AG08395 (cell line): ENCODE data around the gene ARL8A.
"Not testable (repeated sequence)": the region's sequence is repeated elsewhere in the genome, so short reads cannot be mapped to it uniquely, and the experiment has no call there.

ENCODE experiments used
- DNase-seq: peaks from one replicate; pipeline ENCODE4 v3.0.0; 2012; ENCODE audit warnings: mixed read lengths, low spot score

The ARL8A gene

DNA sequence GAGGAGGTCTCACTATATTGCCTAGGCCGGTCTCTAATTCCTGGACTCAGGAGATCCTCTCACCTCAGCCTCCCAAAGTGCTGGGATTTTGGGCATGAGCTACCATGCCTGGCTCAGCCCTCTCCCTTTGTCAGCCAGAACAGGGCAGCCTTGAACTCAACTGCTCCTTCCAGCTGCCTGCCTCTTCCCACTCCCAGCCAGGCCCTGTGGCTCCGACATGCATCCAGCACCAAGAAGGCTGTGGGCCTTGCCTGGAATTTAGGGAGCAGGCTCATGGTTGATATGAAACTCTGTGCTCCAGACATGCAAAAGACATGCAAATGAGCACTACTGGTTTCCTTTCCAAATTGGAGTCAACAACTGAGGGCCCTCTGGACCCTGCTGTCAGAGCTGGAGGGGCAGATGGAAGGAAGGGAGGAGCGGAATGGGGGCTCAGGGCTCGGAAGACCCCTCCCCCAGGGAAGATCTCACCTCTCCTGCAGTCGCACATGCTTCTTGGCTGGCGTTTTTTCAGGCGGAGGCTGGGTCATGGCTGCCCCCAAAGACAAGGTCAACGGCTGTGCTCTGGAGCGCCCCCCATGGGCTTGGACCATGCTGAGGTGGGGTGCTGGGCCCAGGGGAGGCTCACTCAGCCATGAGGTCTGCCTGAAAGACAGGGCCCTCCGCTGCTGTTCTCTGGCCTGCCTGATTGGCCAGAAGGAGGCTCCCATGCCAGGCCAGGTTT, 14.4 kb upstream of the ARL8A start:
- DNase-seq, result no peak

DNA sequence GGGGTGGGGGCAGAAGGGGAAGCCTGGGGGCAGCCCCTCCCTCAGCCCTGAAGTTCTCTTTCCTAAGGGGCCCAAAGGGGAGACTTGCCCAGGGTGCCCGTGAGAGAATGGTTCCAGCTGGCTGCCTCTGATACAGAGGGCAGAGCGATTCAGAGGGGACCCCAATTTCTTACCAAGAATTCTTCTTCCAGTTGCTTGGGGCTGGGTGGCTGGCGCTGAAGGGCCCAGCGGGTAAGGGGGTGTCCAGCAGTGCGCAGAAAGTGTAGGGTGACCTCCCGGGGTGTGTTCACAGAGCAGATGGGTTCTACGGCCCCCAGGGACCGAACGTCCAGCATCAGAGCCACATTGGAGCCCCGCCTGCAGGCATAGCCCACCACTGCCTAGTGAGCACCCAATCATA, 13.4 kb upstream of the ARL8A start:
- no peak for DNase-seq

DNA sequence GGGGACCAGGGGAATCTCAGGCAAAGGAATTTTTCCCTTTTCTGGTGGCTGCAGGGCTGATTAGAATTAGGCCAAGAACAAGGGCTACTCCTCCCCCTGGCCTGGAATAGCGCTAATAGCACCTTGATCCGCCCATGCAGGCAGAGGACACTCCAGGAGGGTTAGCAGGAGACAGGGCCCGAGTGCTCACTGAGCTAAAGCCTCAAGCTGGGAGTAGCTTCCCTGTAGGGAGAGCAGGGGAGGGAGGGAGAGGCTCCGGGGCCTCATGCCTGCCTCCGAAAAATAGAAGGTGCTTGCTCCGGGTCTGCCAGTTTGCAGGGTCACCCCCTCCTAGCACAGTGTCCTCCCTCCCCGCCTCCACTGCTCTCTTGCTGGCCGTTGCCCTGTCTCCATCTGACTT, 12.1 kb upstream of the ARL8A start:
- DNase-seq, result no peak

DNA sequence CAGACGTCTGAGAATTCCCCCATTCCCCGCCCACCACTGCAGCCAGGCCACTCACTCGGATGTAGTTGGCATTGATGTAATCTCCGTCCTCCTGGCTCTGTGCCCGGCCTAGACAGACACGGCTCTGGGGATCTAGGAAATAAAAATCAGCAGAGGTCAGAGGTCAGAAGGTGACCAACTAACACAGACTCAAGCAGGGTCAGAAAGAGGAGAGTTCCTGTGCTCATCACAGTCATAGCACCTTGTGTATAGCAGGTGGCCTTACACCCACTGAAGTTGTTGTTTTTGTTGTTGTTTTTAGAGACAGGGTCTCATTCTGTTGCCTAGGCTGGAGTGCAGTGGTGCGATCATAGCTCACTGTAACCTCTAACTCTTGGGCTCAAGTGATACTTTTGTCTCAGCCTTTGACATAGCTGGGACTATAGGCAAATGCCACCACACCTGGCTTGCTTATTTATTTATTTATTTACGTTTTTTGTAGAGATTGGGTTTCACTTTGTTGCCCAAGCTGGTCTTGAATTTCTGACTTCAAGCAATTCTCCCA, 11.0 kb upstream of the ARL8A start:
- DNase-seq, result no peak

DNA sequence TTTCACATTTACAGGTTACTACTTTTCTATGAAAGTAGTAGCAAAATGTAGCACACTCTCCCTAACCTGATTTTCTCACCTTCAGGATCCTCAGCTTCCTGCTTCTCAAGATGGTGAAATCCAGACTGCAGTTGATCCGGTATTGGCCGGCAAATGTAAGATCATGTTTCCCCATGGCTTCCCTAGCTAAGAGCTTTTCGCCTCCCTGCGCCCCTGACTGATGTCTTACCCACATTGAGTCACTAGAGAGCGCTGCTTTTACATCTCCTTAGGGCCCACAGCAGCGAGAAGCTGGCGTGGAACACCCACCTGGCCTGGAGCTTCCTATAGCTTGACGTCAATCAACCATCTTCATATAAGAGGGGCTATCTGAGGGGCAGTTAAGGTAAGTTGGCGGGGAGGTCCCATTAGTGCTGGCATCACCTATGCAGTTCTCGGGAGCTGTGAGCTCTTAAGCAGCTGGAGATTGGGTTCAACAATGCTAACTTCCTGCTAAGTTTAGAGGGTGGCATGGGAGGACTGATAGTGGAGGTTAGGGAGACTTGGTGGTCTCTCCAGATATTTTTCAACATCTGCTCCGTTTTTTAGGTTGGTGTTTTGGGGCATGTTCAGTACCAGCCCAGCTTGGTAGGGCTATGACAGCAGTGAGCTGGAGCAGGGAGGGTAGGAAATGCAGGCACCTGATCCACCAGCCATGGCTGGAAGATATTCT, 10.4 kb upstream of the ARL8A start:
- peak; percentile 52 for DNase-seq

DNA sequence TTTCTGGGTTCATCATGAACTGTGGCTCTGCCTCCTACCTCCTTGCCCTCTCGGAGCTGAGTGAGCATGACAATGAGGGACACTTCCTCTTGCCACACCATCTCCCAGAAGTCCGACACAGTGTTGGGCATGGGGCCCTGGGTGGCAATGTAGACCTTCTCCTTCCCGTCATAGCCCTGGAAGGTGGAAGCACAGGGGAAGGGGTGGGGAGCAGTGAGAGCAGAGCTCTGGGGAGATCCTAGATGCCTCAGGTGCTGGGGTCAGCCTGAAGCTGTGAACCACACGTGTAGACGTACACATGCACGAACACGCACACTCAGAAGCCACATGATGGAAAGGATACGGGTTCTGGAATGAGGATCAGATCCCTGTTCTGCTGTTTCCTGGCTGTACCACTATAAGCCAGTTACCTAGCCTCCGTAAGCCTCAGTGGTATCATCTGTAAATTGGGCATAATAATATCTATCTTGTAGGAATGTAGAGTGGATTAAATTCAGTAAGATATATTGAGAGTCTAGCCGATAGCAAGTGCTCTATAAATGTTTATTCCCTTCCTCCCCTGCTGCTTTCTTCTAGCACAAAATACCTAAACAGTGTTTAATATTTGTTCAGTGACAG, 9.7 kb upstream of the ARL8A start:
- no peak for DNase-seq

DNA sequence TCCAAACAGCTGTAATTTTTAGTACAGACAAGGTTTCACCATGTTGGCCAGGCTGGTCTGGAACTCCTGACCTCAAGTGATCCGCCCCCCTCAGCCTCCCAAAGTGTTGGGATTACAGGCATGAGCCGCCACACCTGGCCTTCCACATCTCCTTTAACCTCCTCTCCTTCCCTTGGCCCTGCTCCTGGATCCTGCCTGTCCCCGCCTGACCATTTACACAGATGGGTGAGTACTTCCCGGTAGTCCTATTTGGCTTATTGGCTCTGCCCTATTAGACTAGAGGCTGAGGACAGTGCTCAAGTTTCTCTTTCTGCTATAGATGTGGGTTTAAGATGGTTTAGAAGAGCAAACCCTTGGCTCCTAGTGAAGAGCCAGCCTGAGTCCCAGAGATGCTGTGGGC, 8.7 kb upstream of the ARL8A start:
- DNase-seq, result no peak

DNA sequence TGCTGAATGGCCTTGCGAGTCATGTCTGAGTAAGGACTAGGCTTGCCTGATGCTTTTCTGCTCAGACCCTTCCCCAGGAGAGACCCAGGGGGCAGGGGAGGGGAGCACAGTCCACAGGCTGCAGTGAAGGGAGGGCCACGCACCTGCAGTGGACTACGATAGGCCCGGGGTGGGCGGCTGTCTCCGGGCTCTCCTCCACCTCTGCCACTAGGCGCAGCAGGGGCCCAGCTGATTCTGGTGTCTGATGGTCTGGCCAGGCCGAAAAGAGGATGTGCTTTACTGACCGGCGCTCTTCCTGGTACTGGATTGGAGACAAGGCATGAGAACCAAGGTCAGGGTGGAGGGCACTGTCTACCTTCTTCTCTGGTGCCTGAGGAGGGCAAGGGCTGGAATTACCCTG, 7.9 kb upstream of the ARL8A start:
- no peak for DNase-seq

DNA sequence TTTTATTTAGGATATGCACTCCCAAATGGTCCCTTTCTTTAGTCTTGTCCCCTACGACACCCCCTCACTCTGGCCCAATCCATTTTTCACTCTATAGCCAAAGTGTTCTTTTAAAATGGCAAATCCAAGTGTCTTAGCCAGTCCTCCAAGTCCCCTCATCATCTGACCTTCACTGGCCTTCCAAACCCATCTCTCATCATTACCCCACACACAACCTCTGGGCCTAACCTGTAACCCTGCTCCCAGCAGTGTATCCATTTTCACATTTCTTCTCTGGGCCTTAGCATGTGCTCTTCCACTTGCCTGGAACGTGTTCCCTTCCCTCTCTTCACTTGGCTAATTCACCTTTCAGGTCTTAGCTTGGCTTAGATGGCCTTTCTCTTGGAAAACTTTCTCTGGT, 6.5 kb upstream of the ARL8A start:
- no peak for DNase-seq

DNA sequence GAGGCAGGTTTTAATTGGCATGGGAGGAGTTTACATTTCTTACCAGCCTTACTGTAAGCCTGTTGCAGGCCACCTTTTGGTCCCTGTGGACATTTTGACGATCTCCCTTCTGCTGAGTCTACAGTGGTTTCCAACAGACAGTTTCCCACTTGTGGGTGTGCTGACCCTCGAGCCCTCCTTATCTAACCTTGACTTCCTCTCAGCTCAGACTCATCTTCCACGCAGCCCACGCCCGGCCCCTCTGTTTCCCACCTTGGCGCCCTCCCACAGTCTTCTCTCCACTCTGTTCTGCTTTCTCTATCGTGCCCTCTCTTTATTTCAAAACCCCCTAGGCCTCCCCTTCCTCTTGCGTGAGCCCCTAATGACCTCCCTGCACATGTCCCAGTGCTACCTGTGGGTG, 6.1 kb upstream of the ARL8A start:
- no peak for DNase-seq

DNA sequence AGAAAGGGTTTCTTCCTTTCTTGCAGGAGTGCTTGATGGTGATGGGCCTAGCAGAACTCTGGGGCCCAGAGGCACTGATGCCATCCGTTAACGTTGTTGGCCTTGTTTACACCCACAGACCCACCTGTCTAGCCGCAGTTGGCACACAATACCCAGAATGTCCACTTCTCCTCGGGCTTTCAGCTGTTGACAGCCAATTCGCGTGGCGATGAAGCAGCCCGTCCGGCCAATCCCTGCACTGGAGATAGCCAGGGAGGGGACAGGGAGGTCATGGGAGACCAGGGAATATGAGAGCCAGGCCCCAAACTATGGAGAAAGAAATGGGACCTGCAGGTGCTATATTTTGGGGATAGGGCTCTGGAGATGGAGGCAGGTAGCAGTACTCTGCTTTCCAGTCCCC, 5.7 kb upstream of the ARL8A start:
- DNase-seq, result no peak

DNA sequence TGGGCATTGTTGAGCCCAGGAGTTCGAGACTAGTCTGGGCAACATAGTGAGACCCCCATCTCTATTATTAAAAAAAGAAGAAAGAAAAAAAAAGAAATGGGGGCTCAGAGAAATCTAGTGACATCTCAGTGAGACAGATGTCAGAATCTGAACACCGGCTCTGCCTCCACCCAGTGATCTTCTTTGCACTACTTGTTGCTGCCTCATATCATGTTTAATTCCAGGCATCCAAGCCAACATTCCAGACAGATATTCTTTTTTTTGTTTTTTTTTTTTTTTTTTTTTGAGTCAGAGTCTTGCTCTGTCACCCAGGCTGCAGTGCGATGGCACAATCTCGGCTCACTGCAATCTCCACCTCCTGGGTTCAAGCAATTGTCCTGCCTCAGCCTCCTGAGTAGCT, 5.0 kb upstream of the ARL8A start:
- DNase-seq, result peak; percentile 63

DNA sequence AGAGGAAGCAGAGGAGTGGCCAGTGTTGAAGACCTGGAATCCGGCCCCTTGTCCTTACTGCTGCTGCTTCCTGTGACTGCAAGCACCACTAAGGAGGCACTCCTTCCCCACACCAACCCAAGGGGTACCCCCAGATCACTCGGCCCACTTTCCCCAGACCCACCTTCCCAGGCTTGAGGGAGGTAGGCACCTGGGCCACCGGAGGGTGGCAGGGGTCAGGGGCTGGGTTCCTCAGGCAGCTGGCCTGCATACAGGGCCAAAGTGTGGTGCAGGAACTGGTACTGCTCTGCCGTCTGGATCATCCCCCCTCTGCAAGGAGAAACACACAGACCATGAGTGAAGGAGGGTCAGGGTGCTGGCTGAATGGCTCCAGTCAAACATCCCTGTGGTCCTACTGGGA, 3.9 kb upstream of the ARL8A start:
- no peak for DNase-seq

DNA sequence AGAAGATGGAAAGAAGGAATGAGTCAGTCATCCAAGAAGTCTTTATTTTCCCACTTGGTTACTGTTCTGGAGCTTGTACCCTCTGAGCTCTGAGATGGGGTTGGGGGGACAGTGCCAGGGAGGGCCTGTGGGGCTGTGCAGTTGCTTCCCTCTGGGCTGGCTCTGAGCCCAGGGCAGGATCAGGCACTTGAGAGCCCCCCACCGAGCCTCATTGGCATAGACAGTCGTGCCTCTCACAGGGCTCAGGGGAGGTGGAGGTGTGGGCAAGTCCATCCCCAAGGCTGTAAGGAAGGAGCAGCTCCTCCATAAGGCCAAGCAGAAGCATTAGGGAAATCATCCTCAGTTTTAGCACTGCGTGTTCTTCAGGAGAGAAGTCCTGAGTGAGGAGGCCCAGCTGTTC, 2.5 kb upstream of the ARL8A start:
- DNase-seq, result no peak

DNA sequence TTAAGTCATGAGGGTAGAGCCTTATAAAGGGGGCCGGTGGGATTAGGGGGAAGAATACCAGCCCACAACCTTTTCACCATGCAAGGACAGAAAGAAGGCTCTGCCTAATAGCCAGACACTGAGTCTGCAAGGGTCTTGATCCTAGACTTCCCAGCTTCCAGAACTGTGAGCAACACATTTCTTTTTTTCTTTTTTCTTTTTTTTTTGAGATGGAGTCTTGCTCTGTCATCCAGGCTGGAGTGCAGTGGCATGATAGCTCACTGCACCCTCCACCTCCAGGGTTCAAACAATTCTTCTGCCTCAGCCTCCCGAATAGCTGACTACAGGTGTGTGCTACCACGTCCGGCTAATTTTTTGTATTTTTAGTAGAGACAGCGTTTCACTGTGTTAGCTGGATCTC, 1.7 kb upstream of the ARL8A start:
- no peak for DNase-seq

DNA sequence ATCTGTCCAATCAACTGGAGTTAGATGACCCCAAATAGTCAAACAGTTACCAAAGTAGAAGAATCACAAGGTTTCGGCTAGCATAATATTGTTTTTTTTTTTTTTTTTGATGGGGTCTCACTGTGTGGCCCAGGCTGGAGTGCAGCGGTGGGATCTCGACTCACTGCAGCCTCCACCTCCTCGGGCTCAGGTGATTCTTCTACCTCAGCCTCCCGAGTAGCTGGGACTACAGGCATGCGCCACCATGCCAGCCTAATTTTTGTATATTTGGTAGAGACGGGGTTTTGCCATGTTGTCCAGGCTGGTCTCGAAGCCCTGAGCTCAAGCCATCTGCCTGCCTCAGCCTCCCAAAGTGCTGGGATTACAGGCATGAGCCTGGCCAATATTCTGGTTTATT, 1.2 kb upstream of the ARL8A start:
- DNase-seq, result not testable (repeated sequence)

DNA sequence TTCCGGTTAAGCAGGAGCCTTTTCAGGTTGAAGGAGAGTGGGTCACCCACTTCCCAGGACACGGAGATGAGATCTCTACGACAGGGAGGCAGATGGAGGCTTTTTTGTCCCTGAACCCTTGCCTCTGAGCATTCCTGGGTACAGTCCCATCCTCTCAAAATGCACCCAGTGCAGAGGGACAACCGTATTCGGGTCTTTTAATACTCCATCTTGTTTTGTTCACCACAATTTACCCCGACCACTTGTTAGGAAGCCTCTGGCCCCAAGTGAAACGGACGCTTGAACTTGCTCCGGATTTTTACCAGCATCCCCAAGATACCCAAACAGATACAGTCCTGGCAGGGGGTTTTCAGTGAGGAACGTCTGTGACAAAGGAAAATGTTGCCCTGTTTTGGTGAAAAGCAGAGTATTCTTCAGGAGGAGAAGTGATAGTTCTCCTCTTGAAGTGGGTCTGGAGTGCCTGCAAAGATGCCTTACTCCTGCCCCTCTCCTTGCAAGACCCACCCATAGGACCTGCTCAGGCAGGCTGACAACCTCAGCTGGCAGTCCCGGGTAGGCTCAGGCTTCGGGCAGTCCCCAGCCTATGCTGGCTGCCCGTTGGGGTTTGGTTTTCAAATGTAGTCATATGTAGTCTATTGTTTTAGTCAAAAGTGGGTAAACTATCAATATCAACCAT, 669 bp upstream of the ARL8A start:
- peak; percentile 21 for DNase-seq

DNA sequence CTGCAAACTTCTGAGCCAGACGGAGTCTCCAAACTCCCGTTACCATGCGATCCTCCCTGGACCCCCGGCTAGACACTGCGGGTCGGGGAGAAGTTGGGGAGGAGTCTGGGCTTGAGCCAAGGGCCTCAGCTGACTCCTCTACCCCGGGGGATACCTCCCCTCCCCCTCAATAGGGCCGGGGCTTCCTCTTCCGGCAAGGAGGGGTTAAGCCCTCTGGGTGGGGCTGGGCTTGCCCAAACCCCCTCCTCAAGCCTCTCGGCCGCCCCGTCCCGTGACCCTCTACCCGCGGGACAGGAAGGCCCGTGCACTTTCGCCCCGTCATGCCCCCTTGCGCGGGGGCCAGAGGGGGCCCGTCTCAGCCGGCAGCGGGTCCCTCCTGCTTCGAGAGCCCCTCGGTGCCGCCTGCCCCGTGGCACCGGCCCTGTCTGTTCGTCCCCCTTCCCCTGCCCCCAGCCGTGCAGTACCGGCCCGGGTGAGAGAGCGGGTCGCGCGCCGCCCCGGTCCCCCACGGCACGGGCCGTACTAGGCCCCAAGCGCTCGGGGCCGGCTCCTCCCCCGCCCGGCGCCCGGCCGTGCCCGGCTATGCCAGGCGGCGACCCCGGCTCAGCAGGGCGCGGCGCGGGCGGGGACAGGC, 652 bp downstream of the ARL8A start:
- peak; percentile 34 for DNase-seq

DNA sequence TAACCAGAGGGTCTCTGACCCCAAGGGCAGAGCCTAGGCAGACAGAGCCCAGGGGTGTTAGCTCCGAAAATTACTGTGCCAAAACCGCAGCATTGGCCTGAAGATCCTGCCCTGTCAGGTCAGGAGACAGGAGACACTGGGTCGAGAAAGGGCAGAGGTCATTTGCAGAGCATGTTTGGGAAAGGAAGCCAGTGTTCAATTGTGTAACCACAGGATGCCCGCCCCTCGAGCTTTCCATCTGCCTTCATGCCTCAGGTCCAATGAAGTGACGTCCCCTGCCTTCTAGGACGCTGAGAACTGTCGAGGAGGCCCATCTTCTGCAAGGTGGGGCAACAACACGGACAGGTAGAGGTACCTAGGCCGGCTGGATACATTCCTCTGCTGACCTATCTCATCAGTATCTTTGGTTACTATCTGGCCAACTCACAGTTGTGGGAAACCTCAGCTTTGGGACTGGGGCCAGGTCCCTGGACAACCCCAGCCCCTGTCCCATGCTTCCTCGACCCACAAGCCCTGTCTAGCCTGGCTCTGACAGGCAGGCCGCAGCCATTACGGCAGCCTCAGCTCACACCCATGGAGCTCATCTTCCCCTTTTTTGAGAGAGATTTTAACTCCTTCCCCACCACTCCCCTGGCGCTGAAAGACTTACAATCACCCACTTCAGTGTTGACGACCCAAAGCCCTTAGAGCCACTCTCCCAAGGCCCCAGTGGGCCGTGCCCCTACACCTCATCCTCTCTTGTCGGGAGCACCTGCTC, 1.3 kb downstream of the ARL8A start:
- peak; percentile 29 for DNase-seq

DNA sequence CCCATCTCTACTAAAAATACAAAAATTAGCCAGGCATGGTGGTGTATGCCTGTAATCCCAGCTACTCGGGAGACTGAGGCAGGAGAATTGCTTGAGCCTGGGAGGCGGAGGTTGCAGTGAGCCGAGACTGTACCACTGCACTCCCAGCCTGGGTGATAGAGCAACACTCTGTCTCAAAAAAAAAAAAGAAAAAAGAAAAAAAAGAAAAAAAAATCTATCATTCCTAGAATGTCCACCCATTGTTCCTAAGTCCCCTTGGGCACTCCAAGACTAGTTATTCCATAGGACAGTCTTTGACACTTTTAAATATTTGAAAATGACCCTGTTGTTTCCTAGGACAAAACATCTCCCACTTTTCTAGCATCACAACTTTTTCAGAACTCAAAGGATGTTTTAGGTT, 3.1 kb downstream of the ARL8A start:
- DNase-seq, result not testable (repeated sequence)

DNA sequence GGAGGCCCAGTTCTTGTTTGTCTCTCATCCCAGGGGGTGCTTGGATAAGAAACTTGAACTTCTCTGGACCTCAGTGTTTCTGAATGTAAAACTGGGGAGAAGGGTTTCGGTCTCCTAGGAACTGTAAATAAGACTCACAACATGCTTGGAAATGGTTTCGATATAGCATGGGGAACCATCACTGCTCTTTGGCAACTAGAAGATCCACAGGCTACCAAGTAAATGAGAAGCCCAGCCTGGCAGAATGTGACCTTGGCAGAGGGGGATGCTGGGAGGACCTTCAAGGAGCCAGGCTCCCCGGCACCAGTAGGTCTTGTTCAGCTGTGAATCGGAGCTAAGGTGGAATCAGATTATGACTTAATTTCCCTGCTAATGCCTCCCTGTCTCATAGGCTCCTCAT, 3.7 kb downstream of the ARL8A start:
- no peak for DNase-seq
